ENCODE data around the gene LIG4.

Gene LIG4

GRCh38 chr13:108193806-108194205, 21.5 kb downstream of the LIG4 start:
- H4K91ac ChIP-seq (ENCODE audit: low read depth, low read length): no peak overlapping the region
- H2AFZ ChIP-seq (ENCODE audit: insufficient read depth, low read length, poor library complexity): no peak overlapping the region
- no peak overlapping the region for H3K4me3 ChIP-seq (ENCODE audit: low read depth, low read length)
- no peaks in the 10 kb centered on the region for H3K79me1 ChIP-seq (ENCODE audit: low read length)
- no peak overlapping the region for H3K14ac ChIP-seq (ENCODE audit: low read length)
- no peak overlapping the region for H3K9ac ChIP-seq (ENCODE audit: low read length)
- no peak overlapping the region for H2BK5ac ChIP-seq (ENCODE audit: low read depth, low read length, poor library complexity)
- H3K27ac ChIP-seq (ENCODE audit: low read depth, low read length): no peak overlapping the region
- H2BK12ac ChIP-seq (ENCODE audit: low read length): no peak overlapping the region
- no peak for DNase-seq
- no peaks in the 10 kb centered on the region for H3K79me2 ChIP-seq (ENCODE audit: control insufficient read depth, insufficient read depth, low read length, poor library complexity)
- no peak overlapping the region for H4K12ac ChIP-seq (ENCODE audit: low read depth, low read length)
- no peaks in the 10 kb centered on the region for H3K4me1 ChIP-seq (ENCODE audit: control insufficient read depth in 1 of 2, insufficient read depth in 2 of 2, low read length in 2 of 2)
- H3K9me3 ChIP-seq (ENCODE audit: insufficient read depth, low read depth, low read length): peaks cover 6% of the 10 kb centered on the region
- no peaks in the 10 kb centered on the region for H3K36me3 ChIP-seq (ENCODE audit: control insufficient read depth in 1 of 2, insufficient read depth in 2 of 2, low read length in 2 of 2)
- no peak overlapping the region for H3K4ac ChIP-seq (ENCODE audit: low read depth, low read length)
- H2AK5ac ChIP-seq (ENCODE audit: low read length): no peak overlapping the region
- no peaks in the 10 kb centered on the region for H3K27me3 ChIP-seq (ENCODE audit: insufficient read depth, low read length)
- no peak overlapping the region for H3K18ac ChIP-seq (ENCODE audit: low read length)
- H3K4me2 ChIP-seq (ENCODE audit: low read length): no peak overlapping the region
- H4K8ac ChIP-seq (ENCODE audit: low read depth, low read length): no peak overlapping the region
- H2BK120ac ChIP-seq (ENCODE audit: insufficient read depth, low read length, poor library complexity): no peak overlapping the region
- H3K23ac ChIP-seq (ENCODE audit: low read length): no peak overlapping the region

GRCh38 chr13:108190897-108191296, 24.4 kb downstream of the LIG4 start:
- Histone ChIP-seq H2BK12ac (ENCODE audit: low read length) (no peak overlapping the region), H3K36me3 (ENCODE audit: control insufficient read depth in 1 of 2, insufficient read depth in 2 of 2, low read length in 2 of 2) (no peaks in the 10 kb centered on the region), H3K4me2 (ENCODE audit: low read length) (no peak overlapping the region), H2BK5ac (ENCODE audit: low read depth, low read length, poor library complexity) (no peak overlapping the region), H3K79me2 (ENCODE audit: control insufficient read depth, insufficient read depth, low read length, poor library complexity) (no peaks in the 10 kb centered on the region), H3K18ac (ENCODE audit: low read length) (no peak overlapping the region), H2AFZ (ENCODE audit: insufficient read depth, low read length, poor library complexity) (no peak overlapping the region), H3K14ac (ENCODE audit: low read length) (no peak overlapping the region), H4K8ac (ENCODE audit: low read depth, low read length) (no peak overlapping the region), H3K9ac (ENCODE audit: low read length) (no peak overlapping the region), H4K91ac (ENCODE audit: low read depth, low read length) (no peak overlapping the region), H3K9me3 (ENCODE audit: insufficient read depth, low read depth, low read length) (peaks cover 6% of the 10 kb centered on the region), H3K4me1 (ENCODE audit: control insufficient read depth in 1 of 2, insufficient read depth in 2 of 2, low read length in 2 of 2) (no peaks in the 10 kb centered on the region), H3K23ac (ENCODE audit: low read length) (no peak overlapping the region), H3K27me3 (ENCODE audit: insufficient read depth, low read length) (no peaks in the 10 kb centered on the region), H2AK5ac (ENCODE audit: low read length) (no peak overlapping the region), H2BK120ac (ENCODE audit: insufficient read depth, low read length, poor library complexity) (no peak overlapping the region), H3K79me1 (ENCODE audit: low read length) (no peaks in the 10 kb centered on the region), H4K12ac (ENCODE audit: low read depth, low read length) (no peak overlapping the region), H3K27ac (ENCODE audit: low read depth, low read length) (no peak overlapping the region), H3K4ac (ENCODE audit: low read depth, low read length) (no peak overlapping the region), H3K4me3 (ENCODE audit: low read depth, low read length) (no peak overlapping the region)
- DNase-seq: no peak
- WGBS (ENCODE audit: extremely low coverage, insufficient coverage, insufficient read length): no CpG with 5 or more reads among the region's 3 CpGs

GRCh38 chr13:108188260-108188659, 27.1 kb downstream of the LIG4 start:
- H4K91ac ChIP-seq (ENCODE audit: low read depth, low read length): no peak overlapping the region
- no peak overlapping the region for H3K14ac ChIP-seq (ENCODE audit: low read length)
- no peak overlapping the region for H4K8ac ChIP-seq (ENCODE audit: low read depth, low read length)
- no peak overlapping the region for H3K4me3 ChIP-seq (ENCODE audit: low read depth, low read length)
- no peak overlapping the region for H2BK5ac ChIP-seq (ENCODE audit: low read depth, low read length, poor library complexity)
- DNase-seq: no peak
- H2BK12ac ChIP-seq (ENCODE audit: low read length): no peak overlapping the region
- H3K79me2 ChIP-seq (ENCODE audit: control insufficient read depth, insufficient read depth, low read length, poor library complexity): no peaks in the 10 kb centered on the region
- no peaks in the 10 kb centered on the region for H3K4me1 ChIP-seq (ENCODE audit: control insufficient read depth in 1 of 2, insufficient read depth in 2 of 2, low read length in 2 of 2)
- H3K27me3 ChIP-seq (ENCODE audit: insufficient read depth, low read length): no peaks in the 10 kb centered on the region
- H2AFZ ChIP-seq (ENCODE audit: insufficient read depth, low read length, poor library complexity): no peak overlapping the region
- H4K12ac ChIP-seq (ENCODE audit: low read depth, low read length): no peak overlapping the region
- H2AK5ac ChIP-seq (ENCODE audit: low read length): no peak overlapping the region
- no peak overlapping the region for H2BK120ac ChIP-seq (ENCODE audit: insufficient read depth, low read length, poor library complexity)
- no peak overlapping the region for H3K4ac ChIP-seq (ENCODE audit: low read depth, low read length)
- no peak overlapping the region for H3K27ac ChIP-seq (ENCODE audit: low read depth, low read length)
- no peak overlapping the region for H3K9ac ChIP-seq (ENCODE audit: low read length)
- H3K4me2 ChIP-seq (ENCODE audit: low read length): no peak overlapping the region
- no peaks in the 10 kb centered on the region for H3K79me1 ChIP-seq (ENCODE audit: low read length)
- no CpG with 5 or more reads among the region's 2 CpGs for WGBS (ENCODE audit: extremely low coverage, insufficient coverage, insufficient read length)
- H3K36me3 ChIP-seq (ENCODE audit: control insufficient read depth in 1 of 2, insufficient read depth in 2 of 2, low read length in 2 of 2): no peaks in the 10 kb centered on the region
- no peak overlapping the region for H3K18ac ChIP-seq (ENCODE audit: low read length)
- no peaks in the 10 kb centered on the region for H3K9me3 ChIP-seq (ENCODE audit: insufficient read depth, low read depth, low read length)
- no peak overlapping the region for H3K23ac ChIP-seq (ENCODE audit: low read length)

- WGBS (ENCODE audit: extremely low coverage, insufficient coverage, insufficient read length): no CpG with 5 or more reads among the region's 3 CpGs
- Histone ChIP-seq H3K4me1 (ENCODE audit: control insufficient read depth in 1 of 2, insufficient read depth in 2 of 2, low read length in 2 of 2) (no peaks in the 10 kb centered on the region), H3K27me3 (ENCODE audit: insufficient read depth, low read length) (no peaks in the 10 kb centered on the region), H2AK5ac (ENCODE audit: low read length) (no peak overlapping the region), H4K12ac (ENCODE audit: low read depth, low read length) (no peak overlapping the region), H3K36me3 (ENCODE audit: control insufficient read depth in 1 of 2, insufficient read depth in 2 of 2, low read length in 2 of 2) (no peaks in the 10 kb centered on the region), H3K79me2 (ENCODE audit: control insufficient read depth, insufficient read depth, low read length, poor library complexity) (no peaks in the 10 kb centered on the region), H2BK5ac (ENCODE audit: low read depth, low read length, poor library complexity) (no peak overlapping the region), H3K9ac (ENCODE audit: low read length) (no peak overlapping the region), H2BK120ac (ENCODE audit: insufficient read depth, low read length, poor library complexity) (no peak overlapping the region), H3K14ac (ENCODE audit: low read length) (no peak overlapping the region), H4K8ac (ENCODE audit: low read depth, low read length) (no peak overlapping the region), H2BK12ac (ENCODE audit: low read length) (no peak overlapping the region), H3K79me1 (ENCODE audit: low read length) (no peaks in the 10 kb centered on the region), H3K18ac (ENCODE audit: low read length) (no peak overlapping the region), H3K9me3 (ENCODE audit: insufficient read depth, low read depth, low read length) (no peaks in the 10 kb centered on the region), H3K4me3 (ENCODE audit: low read depth, low read length) (no peak overlapping the region), H4K91ac (ENCODE audit: low read depth, low read length) (no peak overlapping the region), H3K4me2 (ENCODE audit: low read length) (no peak overlapping the region), H3K23ac (ENCODE audit: low read length) (no peak overlapping the region), H3K4ac (ENCODE audit: low read depth, low read length) (no peak overlapping the region), H3K27ac (ENCODE audit: low read depth, low read length) (no peak overlapping the region), H2AFZ (ENCODE audit: insufficient read depth, low read length, poor library complexity) (no peak overlapping the region)
- DNase-seq: no peak
Measured at GRCh38 chr13:108185223-108185622, 30.1 kb downstream of the LIG4 start.
